Mucosa of rectum (tissue), 2 donors: ENCODE data around the gene SLC5A11.

Experiments used
- H3K27ac ChIP-seq, 2 donors: one replicate each; pipeline ENCODE4 v1.7.0; 2013; ENCODE audit warnings: inconsistent platforms in 2 of 2, low read depth in 2 of 2, low read length in 2 of 2
- H3K27me3 ChIP-seq, 2 donors: one replicate each; pipeline ENCODE4 v1.7.0; 2013; ENCODE audit warnings: low read length in 2 of 2; ENCODE audit not compliant: control insufficient read depth in 2 of 2, insufficient read depth in 2 of 2
- H3K36me3 ChIP-seq, 2 donors: one replicate each; pipeline ENCODE4 v1.7.0; 2013; ENCODE audit warnings: low read length in 2 of 2; ENCODE audit not compliant: control insufficient read depth in 2 of 2, insufficient read depth in 2 of 2
- H3K4me1 ChIP-seq, 2 donors: one replicate each; pipeline ENCODE4 v1.7.0; 2013; ENCODE audit warnings: low read length in 2 of 2, mild to moderate bottlenecking in 1 of 2; ENCODE audit not compliant: control insufficient read depth in 2 of 2, insufficient read depth in 2 of 2
- H3K4me3 ChIP-seq, 2 donors: one replicate each; pipeline ENCODE4 v1.7.0; 2013; ENCODE audit warnings: low read length in 2 of 2
- H3K9ac ChIP-seq, 2 donors: one replicate each; pipeline ENCODE4 v1.7.0; 2013; ENCODE audit warnings: low read length in 2 of 2, low read depth in 1 of 2, mild to moderate bottlenecking in 1 of 2
- H3K9me3 ChIP-seq, 2 donors: one replicate each; pipeline ENCODE4 v1.7.0; 2013; ENCODE audit warnings: low read length in 2 of 2; ENCODE audit not compliant: control insufficient read depth in 2 of 2
- donor health status: healthy.
- donor health status: Normal muscosa, but diverticular disease.

Gene SLC5A11

DNA sequence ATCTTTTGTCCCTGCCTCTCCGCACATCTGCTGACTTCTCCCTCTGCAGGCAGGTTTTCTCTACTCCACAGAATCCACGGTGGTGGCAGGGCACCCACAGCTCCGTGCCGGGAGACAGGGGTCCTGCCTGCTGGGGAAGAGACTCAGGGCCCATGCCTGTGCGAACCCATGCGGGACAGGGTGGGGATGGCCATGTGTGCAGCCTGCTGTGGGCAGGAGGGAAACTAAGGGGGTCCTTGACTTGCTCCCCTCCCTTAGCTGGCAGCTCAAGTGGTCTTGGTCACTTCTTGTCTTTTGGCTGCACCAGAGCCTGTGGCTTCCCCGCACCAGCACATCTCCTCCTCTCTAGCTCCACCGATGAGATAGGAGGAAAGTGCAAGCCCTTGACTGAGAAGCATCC lies 69.8 kb downstream of the SLC5A11 start:
- H3K9me3 ChIP-seq, result no peaks in the 10 kb centered on the region
- peaks cover 25 to 33% of the 10 kb centered on the region in 2 donors for H3K36me3 ChIP-seq
- H3K27me3 ChIP-seq, result no peaks in the 10 kb centered on the region
- H3K4me3 ChIP-seq, result no peak overlapping the region
- no peak overlapping the region for H3K9ac ChIP-seq
- no peak overlapping the region for H3K27ac ChIP-seq
- H3K4me1 ChIP-seq, result no peaks in the 10 kb centered on the region

DNA sequence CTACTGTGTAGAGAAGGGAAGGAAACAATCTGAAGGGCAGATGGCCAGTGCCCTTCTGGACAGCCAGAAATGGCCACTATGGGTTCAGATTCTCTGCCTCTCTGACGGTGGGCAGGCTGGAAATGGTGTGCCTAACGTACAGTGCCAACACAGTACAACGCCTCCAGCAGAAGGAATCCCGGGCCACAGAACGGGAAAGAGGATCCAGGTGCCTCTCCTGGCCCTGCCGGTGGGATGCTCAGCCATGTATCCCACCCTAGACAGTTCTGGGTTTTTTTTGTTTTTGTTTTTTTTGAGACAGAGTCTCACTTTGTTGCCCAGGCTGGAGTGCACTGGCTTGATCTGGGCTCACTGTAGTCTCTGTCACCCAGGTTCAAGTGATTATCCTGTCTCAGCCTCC lies 71.5 kb downstream of the SLC5A11 start:
- no peaks in the 10 kb centered on the region for H3K4me1 ChIP-seq
- no peak overlapping the region for H3K4me3 ChIP-seq
- peaks cover 40 to 49% of the 10 kb centered on the region in 2 donors for H3K36me3 ChIP-seq

DNA sequence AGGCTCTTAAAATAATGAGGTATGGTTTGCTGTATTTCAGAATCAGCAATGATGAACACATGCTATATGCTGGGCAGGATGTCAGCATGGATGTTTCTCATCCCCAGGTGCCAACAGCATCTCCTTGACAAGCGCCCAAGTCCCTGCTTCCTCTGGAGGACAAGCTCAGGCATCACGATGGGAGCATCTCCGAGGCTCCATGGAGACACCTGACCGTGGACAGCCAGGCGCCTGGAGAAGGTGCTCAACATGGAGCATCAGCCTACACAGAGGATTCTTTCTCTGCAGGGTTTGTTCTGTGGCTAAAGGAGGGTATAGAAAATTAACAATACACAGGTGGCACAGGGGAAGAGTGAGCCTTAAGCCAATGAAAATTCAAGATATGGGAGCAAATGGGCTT lies 72.1 kb downstream of the SLC5A11 start:
- H3K36me3 ChIP-seq, result peaks cover 40 to 54% of the 10 kb centered on the region in 2 donors
- H3K4me1 ChIP-seq, result no peaks in the 10 kb centered on the region
- H3K27me3 ChIP-seq, result no peaks in the 10 kb centered on the region
- H3K27ac ChIP-seq, result no peak overlapping the region
- H3K4me3 ChIP-seq, result no peak overlapping the region
- H3K9ac ChIP-seq, result no peak overlapping the region
- H3K9me3 ChIP-seq, result no peaks in the 10 kb centered on the region

More for the DNA sequence above, 71.5 kb downstream of the SLC5A11 start:
- Histone ChIP-seq H3K27me3 (no peaks in the 10 kb centered on the region), H3K9ac (no peak overlapping the region), H3K27ac (no peak overlapping the region), H3K9me3 (no peaks in the 10 kb centered on the region)

DNA sequence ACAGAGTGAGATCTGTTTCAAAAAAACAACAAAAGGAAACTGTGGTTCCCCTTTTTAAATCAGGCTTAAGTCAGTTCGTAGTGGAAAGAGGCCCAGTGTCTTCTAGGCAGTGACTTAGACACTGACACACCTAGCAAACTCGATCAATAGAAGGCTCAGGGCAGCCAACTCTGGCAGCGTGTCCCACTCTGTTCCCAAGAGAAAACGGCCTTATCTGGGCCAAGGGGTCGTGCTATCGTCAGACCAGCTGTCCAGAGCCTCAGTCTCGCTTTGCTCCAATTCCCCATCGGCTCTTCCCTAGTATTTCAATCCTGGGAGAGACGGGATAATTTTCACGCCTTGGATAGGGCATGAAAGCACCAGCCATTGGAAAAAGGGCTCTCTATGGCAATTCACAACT lies 72.9 kb downstream of the SLC5A11 start:
- Histone ChIP-seq H3K27ac (no peak overlapping the region), H3K9me3 (no peaks in the 10 kb centered on the region), H3K27me3 (no peaks in the 10 kb centered on the region), H3K4me3 (no peak overlapping the region), H3K9ac (no peak overlapping the region), H3K36me3 (peaks cover 45 to 56% of the 10 kb centered on the region in 2 donors), H3K4me1 (no peaks in the 10 kb centered on the region)

DNA sequence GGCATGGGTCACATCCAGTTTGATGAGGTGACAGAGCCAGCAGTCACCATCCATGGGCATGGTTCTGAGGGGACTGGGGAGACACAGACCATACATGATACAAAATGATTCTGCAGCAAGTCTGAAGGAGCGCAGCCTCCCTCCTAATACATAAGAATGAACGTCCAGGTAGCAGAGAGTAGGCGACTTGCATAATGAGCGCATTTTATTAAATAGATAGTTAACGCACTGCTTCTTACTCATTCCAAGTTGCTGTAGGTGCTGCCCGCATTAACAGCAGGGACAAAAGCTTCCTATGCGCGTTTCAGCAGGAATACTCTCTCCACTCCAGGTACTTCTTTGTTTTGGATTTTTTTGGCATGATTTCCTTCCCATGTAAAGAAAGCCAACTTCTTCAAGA lies 73.8 kb downstream of the SLC5A11 start:
- H3K27me3 ChIP-seq, result no peaks in the 10 kb centered on the region
- no peak overlapping the region for H3K9ac ChIP-seq
- peaks cover 49 to 59% of the 10 kb centered on the region in 2 donors for H3K36me3 ChIP-seq
- no peaks in the 10 kb centered on the region for H3K4me1 ChIP-seq
- H3K9me3 ChIP-seq, result no peaks in the 10 kb centered on the region
- H3K27ac ChIP-seq, result no peak overlapping the region
- no peak overlapping the region for H3K4me3 ChIP-seq

DNA sequence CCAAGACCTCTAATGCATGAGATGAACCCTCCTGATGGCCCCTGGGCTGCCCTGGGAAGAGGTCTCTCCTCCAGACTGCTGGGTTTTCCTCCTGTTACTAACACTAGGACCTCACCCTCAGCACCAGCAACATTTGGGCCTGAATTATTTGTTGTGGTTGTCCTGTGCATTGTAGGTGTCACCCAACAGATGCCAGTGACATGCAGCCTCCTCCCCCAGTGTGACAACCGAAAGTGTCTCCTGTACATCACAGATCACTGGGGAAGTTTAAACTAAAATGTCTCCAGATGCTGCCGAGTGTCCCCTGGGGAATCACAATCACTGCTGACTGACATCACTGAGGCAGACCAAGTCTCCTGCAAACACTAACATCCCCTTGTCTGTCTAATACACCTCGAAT lies 74.8 kb downstream of the SLC5A11 start:
- Histone ChIP-seq H3K27ac (no peak overlapping the region), H3K36me3 (peaks cover 49 to 61% of the 10 kb centered on the region in 2 donors), H3K9ac (no peak overlapping the region), H3K4me1 (no peaks in the 10 kb centered on the region), H3K27me3 (no peaks in the 10 kb centered on the region), H3K9me3 (no peaks in the 10 kb centered on the region), H3K4me3 (no peak overlapping the region)

DNA sequence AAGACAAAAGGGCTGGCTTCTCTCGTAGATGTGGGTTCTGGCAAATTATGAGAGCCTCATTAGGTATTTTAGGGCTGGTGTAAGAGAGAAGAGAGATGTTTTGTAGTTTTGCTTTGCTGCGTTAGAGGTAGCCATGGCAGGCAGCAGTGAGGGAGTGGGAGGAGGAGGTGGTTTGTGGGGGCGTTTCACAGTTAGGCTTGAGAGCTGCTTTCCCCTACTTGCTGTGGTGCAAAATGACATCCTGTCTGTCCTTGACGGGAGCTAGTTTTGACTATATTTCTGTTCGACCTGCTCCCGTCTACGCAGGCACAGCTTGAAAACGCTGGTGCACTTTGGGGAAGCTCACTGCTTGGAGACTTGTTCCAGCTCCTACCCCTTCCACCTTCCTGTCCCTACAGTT lies 75.5 kb downstream of the SLC5A11 start:
- Histone ChIP-seq H3K27ac (no peak overlapping the region), H3K4me3 (no peak overlapping the region), H3K36me3 (peaks cover 49 to 61% of the 10 kb centered on the region in 2 donors), H3K4me1 (no peaks in the 10 kb centered on the region), H3K27me3 (no peaks in the 10 kb centered on the region), H3K9me3 (no peaks in the 10 kb centered on the region), H3K9ac (no peak overlapping the region)

DNA sequence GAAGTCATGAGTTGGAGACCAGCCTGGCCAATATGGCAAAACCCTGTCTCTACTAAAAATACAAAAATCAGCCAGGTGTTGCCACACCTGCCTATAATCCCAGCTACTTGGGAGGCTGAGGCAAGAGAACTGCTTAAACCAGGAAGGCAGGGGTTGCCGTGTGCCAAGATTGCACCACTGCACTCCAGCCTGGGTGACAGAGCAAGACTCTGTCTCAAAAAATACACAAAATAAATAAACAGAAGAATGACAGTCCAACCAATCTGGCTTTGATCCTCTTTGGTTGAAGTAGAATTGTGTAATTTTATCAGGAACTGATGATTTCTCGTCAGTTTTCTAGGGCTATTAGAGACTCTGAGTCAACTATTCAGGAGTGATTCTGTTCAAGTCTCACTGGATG lies 79.4 kb downstream of the SLC5A11 start:
- no peaks in the 10 kb centered on the region for H3K9me3 ChIP-seq
- no peaks in the 10 kb centered on the region for H3K27me3 ChIP-seq
- H3K4me1 ChIP-seq, result no peaks in the 10 kb centered on the region
- peaks cover 37 to 48% of the 10 kb centered on the region in 2 donors for H3K36me3 ChIP-seq
- no peak overlapping the region for H3K4me3 ChIP-seq
- H3K9ac ChIP-seq, result no peak overlapping the region
- H3K27ac ChIP-seq, result no peak overlapping the region

DNA sequence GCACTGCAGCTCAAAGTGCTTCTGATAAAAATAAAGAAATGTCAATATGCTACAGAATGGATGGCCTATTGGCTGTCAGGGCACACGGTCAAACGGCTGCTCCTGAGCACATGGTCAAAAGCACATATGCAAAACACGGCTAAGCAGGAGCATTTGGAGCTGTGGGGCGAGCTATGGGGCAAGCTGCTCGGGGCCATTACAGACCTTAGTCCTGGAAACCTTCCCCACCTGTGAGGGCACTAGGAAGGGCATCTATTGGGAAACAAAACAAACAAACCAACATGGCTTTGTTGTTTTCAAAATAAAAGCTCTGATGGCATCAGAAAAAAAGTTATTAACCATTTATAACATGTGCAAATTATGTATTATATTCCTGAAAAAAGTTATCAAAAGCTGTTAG lies 83.6 kb downstream of the SLC5A11 start:
- no peak overlapping the region for H3K4me3 ChIP-seq
- no peaks in the 10 kb centered on the region for H3K27me3 ChIP-seq
- no peaks in the 10 kb centered on the region for H3K9me3 ChIP-seq
- H3K36me3 ChIP-seq, result peaks cover 38 to 54% of the 10 kb centered on the region in 2 donors
- no peaks in the 10 kb centered on the region for H3K4me1 ChIP-seq
- no peak overlapping the region for H3K27ac ChIP-seq
- no peak overlapping the region for H3K9ac ChIP-seq

DNA sequence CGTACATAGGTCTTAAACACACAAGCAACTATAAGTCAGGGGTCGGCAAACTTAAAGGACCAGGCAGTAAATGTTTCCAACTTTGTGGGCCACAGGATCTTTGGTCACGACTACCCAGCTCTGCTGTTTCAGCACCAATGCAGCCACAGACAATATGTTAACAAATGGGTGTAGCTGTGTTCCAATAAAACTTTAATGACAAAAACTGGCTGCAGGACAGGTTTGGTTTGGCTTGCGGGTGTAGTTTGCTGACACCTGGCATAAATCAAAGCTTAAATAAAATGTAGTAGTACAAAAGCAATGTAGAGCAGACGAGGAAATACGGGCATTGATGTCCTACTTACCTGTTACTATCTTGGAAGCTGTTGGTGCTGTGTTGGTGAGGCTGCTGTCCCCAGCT lies 84.7 kb downstream of the SLC5A11 start:
- Histone ChIP-seq H3K4me1 (no peaks in the 10 kb centered on the region), H3K36me3 (peaks cover 47 to 62% of the 10 kb centered on the region in 2 donors), H3K27me3 (no peaks in the 10 kb centered on the region), H3K9me3 (no peaks in the 10 kb centered on the region), H3K27ac (no peak overlapping the region), H3K9ac (no peak overlapping the region), H3K4me3 (no peak overlapping the region)

DNA sequence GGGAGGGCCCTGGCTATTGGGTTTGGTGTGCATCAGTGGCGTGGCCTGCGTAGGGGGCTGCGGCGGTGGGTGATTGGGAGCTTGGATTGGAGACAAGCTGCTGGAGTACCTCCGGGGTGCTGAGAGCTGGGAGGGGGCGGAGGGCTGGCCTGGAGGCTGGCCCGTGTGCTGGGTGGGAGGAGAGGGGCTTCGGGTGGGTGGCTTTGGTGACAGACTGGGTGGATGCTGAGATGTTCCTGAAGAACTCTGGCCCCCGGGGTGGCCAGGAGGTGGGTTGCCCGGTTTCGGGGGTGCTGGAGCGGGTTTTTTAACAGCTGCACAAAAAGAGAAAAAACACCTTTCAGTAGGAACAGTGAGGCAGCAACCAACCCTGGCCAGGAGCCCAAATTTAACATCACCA lies 85.3 kb downstream of the SLC5A11 start:
- H3K4me1 ChIP-seq, result no peaks in the 10 kb centered on the region
- H3K27ac ChIP-seq, result no peak overlapping the region
- peaks cover 49 to 67% of the 10 kb centered on the region in 2 donors for H3K36me3 ChIP-seq
- no peak overlapping the region for H3K9ac ChIP-seq
- H3K4me3 ChIP-seq, result no peak overlapping the region
- H3K27me3 ChIP-seq, result no peaks in the 10 kb centered on the region
- no peaks in the 10 kb centered on the region for H3K9me3 ChIP-seq
